Muscle of arm (tissue), 12 donors: ENCODE data around the gene RPGRIP1L. TPM values are rescaled to one million over a fixed set of nuclear protein-coding genes. Genes with fewer than 3 reads are reported as not detected.
A peak's percentile ranks its signal among the peaks of the same experiment; 100 is the strongest.

Experiments
- DNase-seq: peaks from one replicate; pipeline ENCODE4 v3.0.0-alpha.2; 2013
- polyA plus RNA-seq, 12 donors: library from polyadenylated mRNA; unstranded; fragments of 120-200 nt; gene quantifications; one replicate each; pipeline ENCODE4 v1.2.1, GENCODE V29; 2013; ENCODE audit not compliant: insufficient read length in 12 of 12

The RPGRIP1L gene
- polyA plus RNA-seq, 12 donors, result 6.4 to 19.0 (median 8.4) TPM; not detected in 1

DNA sequence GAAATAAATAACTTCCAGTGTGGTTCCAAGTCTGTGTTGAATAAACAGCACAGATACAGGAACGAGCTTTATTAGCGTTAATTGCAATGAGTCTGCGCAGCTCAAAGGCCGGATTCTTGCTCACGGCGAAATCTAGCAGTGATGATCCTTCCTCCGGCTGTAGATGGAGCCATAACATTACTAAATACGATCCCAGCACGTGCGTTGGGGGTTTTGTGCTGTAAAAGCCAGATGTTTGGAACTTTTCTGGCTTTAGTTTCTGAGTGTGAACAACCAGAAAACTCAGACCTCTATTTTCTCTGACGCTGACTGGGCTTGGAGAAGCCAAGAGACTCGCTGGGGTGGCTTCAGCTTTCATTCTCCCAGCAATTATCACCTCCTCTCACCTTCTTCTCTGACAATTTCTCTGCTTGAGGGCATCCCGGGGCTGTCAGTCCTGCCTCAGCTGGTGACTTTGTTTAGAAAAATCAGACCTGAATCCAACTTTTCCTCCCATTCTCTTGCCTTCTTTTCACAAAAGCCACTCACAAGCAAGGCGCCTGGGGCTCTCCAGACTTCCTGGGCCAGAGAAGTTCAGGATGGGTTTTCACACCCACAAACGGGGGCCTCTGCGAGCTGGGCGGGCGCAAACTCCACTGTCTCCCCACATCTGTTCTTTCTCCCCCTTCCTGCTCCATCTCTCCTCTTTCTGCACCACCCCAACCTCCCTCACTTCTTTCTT, 153.5 kb downstream of the RPGRIP1L start:
- peak; percentile 90 for DNase-seq

Other genes starting within 250 kb of the RPGRIP1L start
- 10 to 100 TPM in 11 of 12 donors, not detected in 1; 32.2 to 62.0 (median 49.4) TPM for gene AKTIP, start 200.7 kb downstream of the RPGRIP1L start, polyA plus RNA-seq
- 10 to 100 TPM in 11 of 12 donors, not detected in 1; 41.8 to 73.9 (median 62.4) TPM for gene FTO, start 297 bp upstream of the RPGRIP1L start, polyA plus RNA-seq